CD4-positive, alpha-beta memory T cell (primary cell): Measurements from ENCODE around the gene CRISPLD2. TPM values are rescaled to one million over a fixed set of nuclear protein-coding genes. Genes with fewer than 3 reads are reported as not detected.

Experiments used
- CTCF ChIA-PET: fragments of 350-600 bp; sonication (Branson Sonifier 250); formaldehyde crosslinking; loops from one replicate; lab custom pipeline; 2021; ENCODE audit warnings: inconsistent platforms; ENCODE audit not compliant: partially characterized antibody; lab: Charles Lee
- POLR2A ChIA-PET: fragments of 350-600 bp; sonication (Branson Sonifier 250); formaldehyde crosslinking; loops from one replicate; lab custom pipeline; 2021; ENCODE audit not compliant: partially characterized antibody; lab: Charles Lee
- DNase-seq, 5 donors: peaks; one replicate each; pipeline versions ENCODE4 v3.0.0 to v3.0.0-alpha.2; 2020 to 2022; ENCODE audit warnings: mixed read lengths in 1 of 5
- H3K27ac ChIP-seq: one replicate; pipeline ENCODE4 v1.7.0; 2013; ENCODE audit warnings: low read depth, low read length
- H3K27me3 ChIP-seq: 2 replicates; pipeline ENCODE4 v1.7.0; 2013; ENCODE audit warnings: mild to moderate bottlenecking, low read length, moderate library complexity; ENCODE audit not compliant: insufficient read depth
- H3K36me3 ChIP-seq: 2 replicates; pipeline ENCODE4 v1.7.0; 2013; ENCODE audit warnings: mild to moderate bottlenecking, low read length, moderate library complexity; ENCODE audit not compliant: insufficient read depth
- H3K4me1 ChIP-seq: 2 replicates; pipeline ENCODE4 v1.7.0; 2013; ENCODE audit warnings: mild to moderate bottlenecking, low read length, moderate library complexity; ENCODE audit not compliant: insufficient read depth
- H3K4me3 ChIP-seq, 2 donors: one replicate each; pipeline ENCODE4 v1.7.0; 2013; ENCODE audit warnings: low read length in 2 of 2, mild to moderate bottlenecking in 1 of 2
- H3K9me3 ChIP-seq, 2 donors: one replicate each; pipeline ENCODE4 v1.7.0; 2013; ENCODE audit warnings: low read length in 2 of 2, control low read depth in 1 of 2; ENCODE audit not compliant: control insufficient read depth in 1 of 2
- H3K27ac Mint-ChIP-seq, 7 donors: one replicate each; pipeline ENCODE4 v1.8.0; 2020 to 2021; ENCODE audit warnings: mixed read lengths in 7 of 7, mild to moderate bottlenecking in 6 of 7, inconsistent platforms in 3 of 7, moderate library complexity in 3 of 7
- H3K27me3 Mint-ChIP-seq, 2 donors: one replicate each; pipeline ENCODE4 v1.8.0; 2020 to 2021; ENCODE audit warnings: mixed read lengths in 2 of 2
- H3K36me3 Mint-ChIP-seq, 2 donors: one replicate each; pipeline ENCODE4 v1.8.0; 2020 to 2021; ENCODE audit warnings: mixed read lengths in 2 of 2, inconsistent platforms in 1 of 2, mild to moderate bottlenecking in 1 of 2
- H3K4me1 Mint-ChIP-seq, 4 donors: one replicate each; pipeline ENCODE4 v1.8.0; 2020 to 2021; ENCODE audit warnings: mixed read lengths in 4 of 4, mild to moderate bottlenecking in 1 of 4
- H3K4me3 Mint-ChIP-seq, 8 donors: one replicate each; pipeline ENCODE4 v1.8.0; 2020 to 2021; ENCODE audit warnings: mixed read lengths in 8 of 8, mild to moderate bottlenecking in 7 of 8, moderate library complexity in 6 of 8, inconsistent platforms in 3 of 8
- H3K9me3 Mint-ChIP-seq, 8 donors: one replicate each; pipeline ENCODE4 v1.8.0; 2020 to 2021; ENCODE audit warnings: mixed read lengths in 8 of 8, mild to moderate bottlenecking in 5 of 8, inconsistent platforms in 3 of 8, moderate library complexity in 1 of 8
- intact Hi-C: fragments of 100-400 bp; cut with micrococcal nuclease; formaldehyde crosslinking; loops from one replicate; pipeline ENCODE4 v1.15.1; 2023
- polyA plus RNA-seq, 2 donors: library from polyadenylated mRNA; unstranded; fragments of 300-500 nt; fragmentation: Illumina TruSeq; gene quantifications; one replicate each; pipeline ENCODE4 v1.2.3, GENCODE V29; 2021
- total RNA-seq, 2 experiments: library from RNA; stranded (reverse); gene quantifications; one replicate each; pipeline ENCODE4 v1.2.3, GENCODE V29; 2021

The CRISPLD2 gene
- total and polyA plus RNA-seq, 4 experiments from 2014 or later, result 0.32 to 2.5 (median 0.95) TPM

- Histone ChIP-seq H3K27ac (no peak overlapping the region), H3K36me3 (no peaks in the 10 kb centered on the region), H3K4me3 (no peak overlapping the region), H3K9me3 (no peaks in the 10 kb centered on the region), H3K27me3 (no peaks in the 10 kb centered on the region), H3K4me1 (no peaks in the 10 kb centered on the region)
- Mint-ChIP-seq H3K36me3 (no peaks in the 10 kb centered on the region), H3K4me3 (no peak overlapping the region), H3K4me1 (no peaks in the 10 kb centered on the region), H3K27ac (no peak overlapping the region), H3K27me3 (peaks cover 0 to 2% of the 10 kb centered on the region in 2 donors), H3K9me3 (peaks cover 0 to 2% (median 0%) of the 10 kb centered on the region in 8 donors)
- CTCF ChIA-PET, result interaction anchor here (1.5 kb wide), 1 partner anchor 9 kb away, joined by 5 read pairs; no protein-coding TSS in a partner anchor
- intact Hi-C loops, result no loop called here
- no peak for DNase-seq
- POLR2A ChIA-PET, result no interaction called here
These were observed 123.0 kb downstream of the CRISPLD2 start for GRCh38 chr16:84942786-84943185.

- ChIA-PET POLR2A (no interaction called here), CTCF (interaction anchor here (0.7 kb wide), 1 partner anchor 9 kb away, joined by 3 read pairs; no protein-coding TSS in a partner anchor)
- Histone ChIP-seq H3K36me3 (no peaks in the 10 kb centered on the region), H3K9me3 (no peaks in the 10 kb centered on the region), H3K27me3 (no peaks in the 10 kb centered on the region), H3K27ac (no peak overlapping the region), H3K4me1 (no peaks in the 10 kb centered on the region), H3K4me3 (no peak overlapping the region)
- no peak overlapping the region for H3K4me3 Mint-ChIP-seq
- DNase-seq, result no peak
- H3K9me3 Mint-ChIP-seq, result peaks cover 0 to 2% (median 0%) of the 10 kb centered on the region in 8 donors
- intact Hi-C loops, result no loop called here
- H3K27ac Mint-ChIP-seq, result no peak overlapping the region
- peaks cover 0 to 2% of the 10 kb centered on the region in 2 donors for H3K27me3 Mint-ChIP-seq
- no peaks in the 10 kb centered on the region for H3K4me1 Mint-ChIP-seq
- no peaks in the 10 kb centered on the region for H3K36me3 Mint-ChIP-seq
These were observed 123.8 kb downstream of the CRISPLD2 start for GRCh38 chr16:84943620-84944019.

GRCh38 chr16:84947022-84947421, 127.2 kb downstream of the CRISPLD2 start:
- H3K4me3 Mint-ChIP-seq, result no peak overlapping the region
- H3K27ac ChIP-seq, result no peak overlapping the region
- H3K9me3 ChIP-seq, result no peaks in the 10 kb centered on the region
- no peak for DNase-seq
- no peaks in the 10 kb centered on the region for H3K36me3 Mint-ChIP-seq
- H3K4me1 ChIP-seq, result peaks cover 12% of the 10 kb centered on the region
- no peaks in the 10 kb centered on the region for H3K36me3 ChIP-seq
- intact Hi-C loops, result no loop called here
- no peak overlapping the region for H3K27ac Mint-ChIP-seq
- peaks cover 0 to 3% (median 1%) of the 10 kb centered on the region in 4 donors for H3K4me1 Mint-ChIP-seq
- peaks cover 0 to 3% of the 10 kb centered on the region in 2 donors for H3K27me3 Mint-ChIP-seq
- H3K4me3 ChIP-seq, result no peak overlapping the region
- POLR2A ChIA-PET, result no interaction called here
- H3K9me3 Mint-ChIP-seq, result peaks cover 0 to 2% (median 0%) of the 10 kb centered on the region in 8 donors
- CTCF ChIA-PET, result no interaction called here
- H3K27me3 ChIP-seq, result no peaks in the 10 kb centered on the region

GRCh38 chr16:84947996-84948850, 128.4 kb downstream of the CRISPLD2 start:
- H3K27ac ChIP-seq, result no peak overlapping the region
- intact Hi-C loops, result no loop called here
- peaks cover 0 to 6% (median 5%) of the 10 kb centered on the region in 4 donors for H3K4me1 Mint-ChIP-seq
- no peak overlapping the region for H3K4me3 ChIP-seq
- no peaks in the 10 kb centered on the region for H3K9me3 ChIP-seq
- CTCF ChIA-PET, result no interaction called here
- H3K9me3 Mint-ChIP-seq, result no peaks in the 10 kb centered on the region
- H3K27me3 Mint-ChIP-seq, result peaks cover 0 to 4% of the 10 kb centered on the region in 2 donors
- H3K4me3 Mint-ChIP-seq, result no peak overlapping the region
- H3K36me3 Mint-ChIP-seq, result no peaks in the 10 kb centered on the region
- H3K27ac Mint-ChIP-seq, result no peak overlapping the region
- no peaks in the 10 kb centered on the region for H3K36me3 ChIP-seq
- POLR2A ChIA-PET, result interaction anchor here (0.9 kb wide), 1 partner anchor 194 kb away, joined by 3 read pairs; no protein-coding TSS in a partner anchor
- DNase-seq, result no peak
- H3K27me3 ChIP-seq, result no peaks in the 10 kb centered on the region
- peaks cover 13% of the 10 kb centered on the region for H3K4me1 ChIP-seq

- peaks cover 13% of the 10 kb centered on the region for H3K4me1 ChIP-seq
- no peak overlapping the region for H3K4me3 ChIP-seq
- intact Hi-C loops, result no loop called here
- ChIA-PET POLR2A (no interaction called here), CTCF (interaction anchor here (1.3 to 7.2 kb wide), 3 partner anchors 22 to 195 kb away, joined by 4 to 289 read pairs (median 6); no protein-coding TSS in a partner anchor)
- H3K36me3 ChIP-seq, result no peaks in the 10 kb centered on the region
- H3K27me3 Mint-ChIP-seq, result peaks cover 0 to 6% of the 10 kb centered on the region in 2 donors
- H3K4me3 Mint-ChIP-seq, result no peak overlapping the region
- H3K36me3 Mint-ChIP-seq, result no peaks in the 10 kb centered on the region
- H3K27me3 ChIP-seq, result no peaks in the 10 kb centered on the region
- H3K27ac Mint-ChIP-seq, result no peak overlapping the region
- H3K9me3 Mint-ChIP-seq, result no peaks in the 10 kb centered on the region
- no peaks in the 10 kb centered on the region for H3K9me3 ChIP-seq
- peaks cover 0 to 6% (median 5%) of the 10 kb centered on the region in 4 donors for H3K4me1 Mint-ChIP-seq
- DNase-seq, result peak in 1 of 5 donors; percentile 9
- H3K27ac ChIP-seq, result no peak overlapping the region
These were observed 129.2 kb downstream of the CRISPLD2 start for GRCh38 chr16:84948851-84949610.

GRCh38 chr16:84949772-84950436, 130.1 kb downstream of the CRISPLD2 start:
- ChIA-PET POLR2A (interaction anchor here (5.2 kb wide), 1 partner anchor 196 kb away, joined by 45 read pairs; no protein-coding TSS in a partner anchor), CTCF (interaction anchor here (0.9 to 7.2 kb wide), 5 partner anchors 22 to 196 kb away, joined by 3 to 289 read pairs (median 4); no protein-coding TSS in a partner anchor)
- H3K27ac ChIP-seq, result no peak overlapping the region
- H3K27ac Mint-ChIP-seq, result peak overlapping the region in 2 of 7 donors; percentile 57 to 89
- H3K4me1 Mint-ChIP-seq, result peaks cover 0 to 6% (median 5%) of the 10 kb centered on the region in 4 donors
- H3K36me3 ChIP-seq, result no peaks in the 10 kb centered on the region
- H3K4me3 ChIP-seq, result no peak overlapping the region
- no peaks in the 10 kb centered on the region for H3K9me3 Mint-ChIP-seq
- intact Hi-C loops, result no loop called here
- peak overlapping the region in 1 of 8 donors; percentile 67 for H3K4me3 Mint-ChIP-seq
- no peaks in the 10 kb centered on the region for H3K36me3 Mint-ChIP-seq
- H3K4me1 ChIP-seq, result peaks cover 13% of the 10 kb centered on the region
- peaks cover 0 to 6% of the 10 kb centered on the region in 2 donors for H3K27me3 Mint-ChIP-seq
- H3K9me3 ChIP-seq, result no peaks in the 10 kb centered on the region
- H3K27me3 ChIP-seq, result no peaks in the 10 kb centered on the region
- no peak for DNase-seq
